H9 (cell line): ENCODE data around the gene CDC14A. TPM values are rescaled to one million over a fixed set of nuclear protein-coding genes. Genes with fewer than 3 reads are reported as not detected.

Experiments
- DNase-seq: peaks from one replicate; pipeline ENCODE4 v3.0.0-alpha.2; 2017
- H2AFZ ChIP-seq: one replicate; pipeline ENCODE4 v1.6.1; 2013; ENCODE audit warnings: mild to moderate bottlenecking, low read length, control low read depth, moderate library complexity
- H2AK5ac ChIP-seq: 2 replicates; pipeline ENCODE4 v1.6.1; 2013; ENCODE audit warnings: low read length, control low read depth, mixed read lengths; ENCODE audit not compliant: insufficient read length
- H2BK120ac ChIP-seq: one replicate; pipeline ENCODE4 v1.6.1; 2013; ENCODE audit warnings: low read depth, mild to moderate bottlenecking, low read length, control low read depth, inconsistent platforms; ENCODE audit not compliant: poor library complexity, severe bottlenecking
- H2BK12ac ChIP-seq: 2 replicates; pipeline ENCODE4 v1.6.1; 2013; ENCODE audit warnings: low read length, control low read depth, mixed read lengths, low read depth; ENCODE audit not compliant: insufficient read length
- H2BK15ac ChIP-seq: 2 replicates; pipeline ENCODE4 v1.6.1; 2013; ENCODE audit warnings: low read depth, low read length, control low read depth
- H2BK20ac ChIP-seq: one replicate; pipeline ENCODE4 v1.6.1; 2013; ENCODE audit warnings: low read depth, mild to moderate bottlenecking, low read length, control low read depth, inconsistent platforms; ENCODE audit not compliant: poor library complexity, severe bottlenecking
- H2BK5ac ChIP-seq: 2 replicates; pipeline ENCODE4 v1.6.1; 2013; ENCODE audit warnings: low read length, control low read depth, mixed read lengths; ENCODE audit not compliant: insufficient read length
- H3K14ac ChIP-seq: 2 replicates; pipeline ENCODE4 v1.6.1; 2013; ENCODE audit warnings: low read length, control low read depth; ENCODE audit not compliant: insufficient read depth
- H3K18ac ChIP-seq: 2 replicates; pipeline ENCODE4 v1.6.1; 2013; ENCODE audit warnings: low read depth, mild to moderate bottlenecking, mixed read lengths, low read length, control low read depth; ENCODE audit not compliant: insufficient read length
- H3K23ac ChIP-seq: 2 replicates; pipeline ENCODE4 v1.6.1; 2013; ENCODE audit warnings: low read length, control low read depth, mixed read lengths, low read depth; ENCODE audit not compliant: insufficient read length
- H3K23me2 ChIP-seq: 2 replicates; pipeline ENCODE4 v1.6.1; 2013; ENCODE audit warnings: low read depth, mild to moderate bottlenecking, mixed read lengths, low read length, control low read depth; ENCODE audit not compliant: insufficient read length, poor library complexity, severe bottlenecking
- H3K27ac ChIP-seq: 2 replicates; pipeline ENCODE4 v1.5.1; 2013; ENCODE audit warnings: low read length, control low read depth, mixed read lengths, low read depth; ENCODE audit not compliant: insufficient read length
- H3K27me3 ChIP-seq: 2 replicates; pipeline ENCODE4 v1.6.1; 2013; ENCODE audit warnings: low read length, control low read depth, inconsistent platforms; ENCODE audit not compliant: insufficient read depth
- H3K4ac ChIP-seq: 2 replicates; pipeline ENCODE4 v1.6.1; 2013; ENCODE audit warnings: low read depth, mild to moderate bottlenecking, control low read depth, inconsistent platforms, low read length, moderate library complexity
- H3K4me1 ChIP-seq: 2 replicates; pipeline ENCODE4 v1.6.1; 2013; ENCODE audit warnings: low read length, control low read depth, inconsistent platforms; ENCODE audit not compliant: insufficient read depth
- H3K4me2 ChIP-seq: 2 replicates; pipeline ENCODE4 v1.6.1; 2013; ENCODE audit warnings: low read length, control low read depth, mixed read lengths; ENCODE audit not compliant: insufficient read length, insufficient read depth
- H3K56ac ChIP-seq: 2 replicates; pipeline ENCODE4 v1.6.1; 2013; ENCODE audit warnings: low read depth, mild to moderate bottlenecking, mixed read lengths, low read length, control low read depth; ENCODE audit not compliant: insufficient read length
- H3K79me1 ChIP-seq: 2 replicates; pipeline ENCODE4 v1.6.1; 2013; ENCODE audit warnings: low read depth, mild to moderate bottlenecking, moderate library complexity, low read length, control low read depth, inconsistent platforms; ENCODE audit not compliant: insufficient read depth, poor library complexity, severe bottlenecking
- H3K79me2 ChIP-seq: 2 replicates; pipeline ENCODE4 v1.6.1; 2013; ENCODE audit warnings: low read length, control low read depth, inconsistent platforms; ENCODE audit not compliant: insufficient read depth
- H3K9ac ChIP-seq: 2 replicates; pipeline ENCODE4 v1.6.1; 2013; ENCODE audit warnings: low read length, control low read depth, mixed read lengths; ENCODE audit not compliant: insufficient read length; ENCODE audit errors: extremely low read depth
- H3K9me3 ChIP-seq: one replicate; pipeline ENCODE4 v1.6.1; 2013; ENCODE audit warnings: low read depth, low read length, inconsistent platforms; ENCODE audit not compliant: control insufficient read depth
- H3T11ph ChIP-seq: one replicate; pipeline ENCODE4 v1.6.1; 2013; ENCODE audit warnings: mild to moderate bottlenecking, low read length, control low read depth, inconsistent platforms
- H4K20me1 ChIP-seq: one replicate; pipeline ENCODE4 v1.6.1; 2013; ENCODE audit not compliant: control insufficient read depth, insufficient read length, insufficient read depth
- H4K5ac ChIP-seq: 2 replicates; pipeline ENCODE4 v1.6.1; 2013; ENCODE audit warnings: low read depth, mild to moderate bottlenecking, mixed read lengths, low read length, control low read depth; ENCODE audit not compliant: insufficient read length
- H4K8ac ChIP-seq: replicated peaks from 2 replicates; pipeline ENCODE4 v1.6.1; 2013; ENCODE audit warnings: low read length, control low read depth, mixed read lengths, low read depth; ENCODE audit not compliant: insufficient read length
- H4K91ac ChIP-seq: 2 replicates; pipeline ENCODE4 v1.6.1; 2013; ENCODE audit warnings: low read depth, mild to moderate bottlenecking, moderate library complexity, mixed read lengths, low read length, control low read depth; ENCODE audit not compliant: insufficient read length
- H3K27ac Mint-ChIP-seq, 3 experiments: 2 replicates in 2 of 3; 3 replicates in 1 of 3; pipeline ENCODE4 v1.8.0; 2020 to 2021; ENCODE audit warnings: mixed read lengths in 3 of 3, mild to moderate bottlenecking in 1 of 3, moderate library complexity in 1 of 3
- H3K27me3 Mint-ChIP-seq: 2 replicates; pipeline ENCODE4 v1.8.0; 2021; ENCODE audit warnings: low read depth, mild to moderate bottlenecking, moderate library complexity, mixed read lengths
- H3K36me3 Mint-ChIP-seq, 3 experiments: 2 replicates in 2 of 3; 3 replicates in 1 of 3; pipeline ENCODE4 v1.8.0; 2020 to 2021; ENCODE audit warnings: low read depth in 3 of 3, mixed read lengths in 3 of 3; ENCODE audit not compliant: insufficient read depth in 1 of 3
- H3K4me1 Mint-ChIP-seq, 2 experiments: 2 replicates each; pipeline ENCODE4 v1.8.0; 2020; ENCODE audit warnings: mixed read lengths in 2 of 2
- H3K4me3 Mint-ChIP-seq, 2 experiments: 2 replicates in 1 of 2; 3 replicates in 1 of 2; pipeline ENCODE4 v1.8.0; 2020 to 2021; ENCODE audit warnings: mild to moderate bottlenecking in 2 of 2, mixed read lengths in 2 of 2, moderate library complexity in 1 of 2
- H3K9me3 Mint-ChIP-seq, 2 experiments: 2 replicates in 1 of 2; 3 replicates in 1 of 2; pipeline ENCODE4 v1.8.0; 2020; ENCODE audit warnings: mild to moderate bottlenecking in 2 of 2, mixed read lengths in 2 of 2, moderate library complexity in 1 of 2
- total RNA-seq: library from RNA; stranded (reverse); gene quantifications from 2 replicates; pipeline ENCODE4 v1.2.1, GENCODE V29; 2021
- TF ChIP-seq, protein P1 (sequence below): fragments of 200-600 bp; sonication (generic); conservative IDR thresholded peaks from 3 replicates; pipeline ENCODE4 v1.8.0; 2021; ENCODE audit warnings: antibody characterized with exemption, mild to moderate bottlenecking

CDC14A gene
- total RNA-seq, 1 experiment from 2014 or later: 8.9 TPM

DNA sequence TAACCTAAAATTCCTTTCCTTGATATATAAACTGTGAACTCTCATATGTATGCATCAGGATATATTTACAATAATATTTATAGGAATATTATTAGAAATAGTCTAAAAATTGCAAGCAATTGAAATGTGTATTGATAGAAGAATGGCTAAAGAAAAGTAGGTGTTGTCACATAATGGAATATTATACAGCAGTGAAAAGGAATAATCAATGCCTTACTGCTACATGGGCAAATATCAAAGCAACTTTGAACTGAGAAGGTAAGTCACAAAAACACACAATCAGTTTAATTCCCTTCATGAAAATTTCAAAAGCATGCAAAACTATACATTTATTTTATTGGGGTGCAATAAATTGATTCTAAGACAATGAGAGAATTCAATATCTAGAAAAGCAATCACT lies 35.7 kb upstream of the CDC14A start:
- Histone ChIP-seq H4K91ac (no peak overlapping the region), H2AK5ac (no peak overlapping the region), H2BK15ac (no peak overlapping the region), H3K4me1 (peaks cover 2% of the 10 kb centered on the region; the same call in 1 of the 2 replicates), H4K8ac (no peak overlapping the region), H3K9ac (no peak overlapping the region), H3K18ac (no peak overlapping the region), H3K4me2 (no peak overlapping the region), H3K9me3 (peaks cover 12% of the 10 kb centered on the region), H3T11ph (no peak overlapping the region), H2AFZ (no peak overlapping the region), H3K23ac (no peak overlapping the region), H3K4ac (no peak overlapping the region), H3K79me2 (no peaks in the 10 kb centered on the region), H3K79me1 (no peaks in the 10 kb centered on the region), H3K27me3 (no peaks in the 10 kb centered on the region), H2BK12ac (no peak overlapping the region), H4K20me1 (no peaks in the 10 kb centered on the region), H3K14ac (no peak overlapping the region), H2BK5ac (no peak overlapping the region), H3K56ac (no peak overlapping the region), H3K23me2 (no peaks in the 10 kb centered on the region), H2BK20ac (no peak overlapping the region), H3K27ac (no peak overlapping the region), H2BK120ac (no peak overlapping the region), H4K5ac (no peak overlapping the region)
- Mint-ChIP-seq H3K4me1 (peaks cover 8 to 10% of the 10 kb centered on the region in 2 experiments), H3K27me3 (no peaks in the 10 kb centered on the region; the same call in 1 of the 2 replicates), H3K27ac (no peak overlapping the region), H3K9me3 (peaks cover 25 to 31% of the 10 kb centered on the region in 2 experiments), H3K4me3 (no peak overlapping the region), H3K36me3 (peaks cover 13 to 29% (median 14%) of the 10 kb centered on the region in 3 experiments)
- TF ChIP-seq, protein P1, sequence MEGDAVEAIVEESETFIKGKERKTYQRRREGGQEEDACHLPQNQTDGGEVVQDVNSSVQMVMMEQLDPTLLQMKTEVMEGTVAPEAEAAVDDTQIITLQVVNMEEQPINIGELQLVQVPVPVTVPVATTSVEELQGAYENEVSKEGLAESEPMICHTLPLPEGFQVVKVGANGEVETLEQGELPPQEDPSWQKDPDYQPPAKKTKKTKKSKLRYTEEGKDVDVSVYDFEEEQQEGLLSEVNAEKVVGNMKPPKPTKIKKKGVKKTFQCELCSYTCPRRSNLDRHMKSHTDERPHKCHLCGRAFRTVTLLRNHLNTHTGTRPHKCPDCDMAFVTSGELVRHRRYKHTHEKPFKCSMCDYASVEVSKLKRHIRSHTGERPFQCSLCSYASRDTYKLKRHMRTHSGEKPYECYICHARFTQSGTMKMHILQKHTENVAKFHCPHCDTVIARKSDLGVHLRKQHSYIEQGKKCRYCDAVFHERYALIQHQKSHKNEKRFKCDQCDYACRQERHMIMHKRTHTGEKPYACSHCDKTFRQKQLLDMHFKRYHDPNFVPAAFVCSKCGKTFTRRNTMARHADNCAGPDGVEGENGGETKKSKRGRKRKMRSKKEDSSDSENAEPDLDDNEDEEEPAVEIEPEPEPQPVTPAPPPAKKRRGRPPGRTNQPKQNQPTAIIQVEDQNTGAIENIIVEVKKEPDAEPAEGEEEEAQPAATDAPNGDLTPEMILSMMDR: no peak
- DNase-seq: no peak
